ENCODE results near the gene ALOX5. TPM values are rescaled to one million over a fixed set of nuclear protein-coding genes. Genes with fewer than 3 reads are reported as not detected.

Gene ALOX5
- total RNA-seq, 1 donor from 2014 or later = 1.6 TPM

DNA sequence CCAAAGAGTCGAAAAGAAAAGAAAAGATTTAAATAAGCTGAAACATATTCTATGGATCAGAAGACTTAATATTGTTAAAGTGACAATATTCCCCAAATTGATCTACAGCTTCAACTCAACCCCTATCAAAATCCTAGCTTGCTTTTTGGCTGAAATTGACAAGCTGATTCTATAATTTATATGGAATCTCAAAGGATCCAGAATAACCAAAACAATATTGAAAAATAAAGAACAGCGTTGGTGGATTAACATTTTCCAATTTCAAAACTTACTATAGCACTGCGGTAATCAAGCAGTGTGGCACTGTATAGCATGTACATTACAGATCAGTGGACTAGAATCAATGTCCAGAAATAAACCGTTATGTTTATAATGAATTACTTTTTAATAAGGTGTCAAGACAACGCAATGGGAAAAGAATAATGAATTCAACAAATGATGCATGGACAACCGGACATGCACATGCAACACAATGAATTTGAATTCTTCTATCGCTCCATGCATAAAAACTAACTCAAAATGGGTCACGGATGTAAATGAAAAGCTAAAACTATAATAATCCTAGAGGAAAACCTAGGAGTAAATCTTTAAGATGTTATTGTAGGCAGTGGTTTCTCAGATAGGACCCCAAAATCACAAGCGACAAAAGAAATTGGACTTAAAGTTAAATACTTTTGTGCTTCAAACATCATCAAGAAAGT lies 1.6 kb upstream of the ALOX5 start:
- H3K79me2 ChIP-seq (ENCODE audit: low read depth) = no peaks in the 10 kb centered on the region
- DNase-seq (ENCODE audit: low spot score) = no peak
- Mint-ChIP-seq H3K4me3 (peak overlapping the region; percentile 84), H3K27ac (no peak overlapping the region), H3K36me3 (peaks cover 2% of the 10 kb centered on the region), H3K9me3 (peaks cover 2% of the 10 kb centered on the region), H3K4me1 (peaks cover 8% of the 10 kb centered on the region), H3K27me3 (ENCODE audit: insufficient read depth, low read depth) (peaks cover 46% of the 10 kb centered on the region)
- H3K9me3 ChIP-seq (ENCODE audit: low read depth) = no peaks in the 10 kb centered on the region
- H3K27me3 ChIP-seq = peaks cover 97% of the 10 kb centered on the region
- H3K4me2 ChIP-seq = no peak overlapping the region
- no peaks in the 10 kb centered on the region for H4K20me1 ChIP-seq (ENCODE audit: low read depth)
- H3K4me3 ChIP-seq = peak overlapping the region; percentile 60
- H3K9ac ChIP-seq = no peak overlapping the region
- no peak overlapping the region for H3K27ac ChIP-seq
- no peak overlapping the region for H2AFZ ChIP-seq (replicated peaks)
- peaks cover 4% of the 10 kb centered on the region for H3F3A ChIP-seq (ENCODE audit: low read depth)
- TF ChIP-seq EZH2 (IDR thresholded peaks at IDR 0.05) = no peak
- no peak for TF ChIP-seq EZH2phosphoT487 (IDR thresholded peaks at IDR 0.05)
- TF ChIP-seq, protein P1, sequence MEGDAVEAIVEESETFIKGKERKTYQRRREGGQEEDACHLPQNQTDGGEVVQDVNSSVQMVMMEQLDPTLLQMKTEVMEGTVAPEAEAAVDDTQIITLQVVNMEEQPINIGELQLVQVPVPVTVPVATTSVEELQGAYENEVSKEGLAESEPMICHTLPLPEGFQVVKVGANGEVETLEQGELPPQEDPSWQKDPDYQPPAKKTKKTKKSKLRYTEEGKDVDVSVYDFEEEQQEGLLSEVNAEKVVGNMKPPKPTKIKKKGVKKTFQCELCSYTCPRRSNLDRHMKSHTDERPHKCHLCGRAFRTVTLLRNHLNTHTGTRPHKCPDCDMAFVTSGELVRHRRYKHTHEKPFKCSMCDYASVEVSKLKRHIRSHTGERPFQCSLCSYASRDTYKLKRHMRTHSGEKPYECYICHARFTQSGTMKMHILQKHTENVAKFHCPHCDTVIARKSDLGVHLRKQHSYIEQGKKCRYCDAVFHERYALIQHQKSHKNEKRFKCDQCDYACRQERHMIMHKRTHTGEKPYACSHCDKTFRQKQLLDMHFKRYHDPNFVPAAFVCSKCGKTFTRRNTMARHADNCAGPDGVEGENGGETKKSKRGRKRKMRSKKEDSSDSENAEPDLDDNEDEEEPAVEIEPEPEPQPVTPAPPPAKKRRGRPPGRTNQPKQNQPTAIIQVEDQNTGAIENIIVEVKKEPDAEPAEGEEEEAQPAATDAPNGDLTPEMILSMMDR (IDR thresholded peaks at IDR 0.05) = no peak
- no peaks in the 10 kb centered on the region for H3K36me3 ChIP-seq
- H3K4me1 ChIP-seq = peaks cover 9% of the 10 kb centered on the region

DNA sequence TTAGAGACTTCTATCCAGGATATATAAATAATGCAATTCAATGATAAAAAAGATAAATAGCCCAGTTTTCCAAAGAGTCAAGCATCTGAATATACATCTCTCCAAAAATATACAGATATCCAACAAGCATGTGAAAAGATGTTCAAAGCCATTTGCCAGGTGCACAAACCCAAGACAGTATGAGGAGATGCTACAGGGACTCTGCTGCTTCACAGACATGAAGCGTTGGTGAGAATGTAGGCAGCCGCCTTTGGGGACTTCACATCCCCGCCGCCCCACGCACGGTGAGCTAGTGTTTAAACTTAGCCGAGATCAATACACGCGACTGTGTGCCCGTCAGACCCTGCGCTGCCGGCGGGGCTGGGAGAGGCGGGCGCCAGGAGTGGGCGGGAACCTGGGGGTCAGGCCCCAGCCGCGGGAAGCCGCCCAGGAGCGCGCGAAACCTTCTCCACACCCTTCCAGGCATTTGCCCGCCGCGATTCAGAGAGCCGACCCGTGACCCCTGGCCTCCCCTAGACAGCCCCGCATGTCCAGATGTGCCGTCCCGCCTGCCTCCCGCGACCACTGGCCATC lies 927 bp upstream of the ALOX5 start:
- Histone ChIP-seq H2AFZ (replicated peaks) (peak overlapping the region; percentile 97), H3F3A (ENCODE audit: low read depth) (peaks cover 4% of the 10 kb centered on the region), H3K4me2 (peak overlapping the region; percentile 95), H3K9ac (no peak overlapping the region), H3K4me1 (peaks cover 9% of the 10 kb centered on the region), H3K79me2 (ENCODE audit: low read depth) (no peaks in the 10 kb centered on the region), H3K9me3 (ENCODE audit: low read depth) (no peaks in the 10 kb centered on the region), H3K27ac (no peak overlapping the region), H4K20me1 (ENCODE audit: low read depth) (no peaks in the 10 kb centered on the region), H3K4me3 (peak overlapping the region; percentile 60), H3K27me3 (peaks cover 99% of the 10 kb centered on the region), H3K36me3 (no peaks in the 10 kb centered on the region)
- Mint-ChIP-seq H3K27ac (peak overlapping the region; percentile 24), H3K27me3 (ENCODE audit: insufficient read depth, low read depth) (peaks cover 46% of the 10 kb centered on the region), H3K36me3 (peaks cover 2% of the 10 kb centered on the region), H3K4me1 (peaks cover 8% of the 10 kb centered on the region), H3K4me3 (peak overlapping the region; percentile 84), H3K9me3 (peaks cover 2% of the 10 kb centered on the region)
- TF ChIP-seq EZH2 (IDR thresholded peaks at IDR 0.05) (peak; percentile 62), EZH2phosphoT487 (IDR thresholded peaks at IDR 0.05) (peak; percentile 49)
- TF ChIP-seq, protein P1 (IDR thresholded peaks at IDR 0.05) = no peak
- peak; percentile 54 for DNase-seq (ENCODE audit: low spot score)

DNA sequence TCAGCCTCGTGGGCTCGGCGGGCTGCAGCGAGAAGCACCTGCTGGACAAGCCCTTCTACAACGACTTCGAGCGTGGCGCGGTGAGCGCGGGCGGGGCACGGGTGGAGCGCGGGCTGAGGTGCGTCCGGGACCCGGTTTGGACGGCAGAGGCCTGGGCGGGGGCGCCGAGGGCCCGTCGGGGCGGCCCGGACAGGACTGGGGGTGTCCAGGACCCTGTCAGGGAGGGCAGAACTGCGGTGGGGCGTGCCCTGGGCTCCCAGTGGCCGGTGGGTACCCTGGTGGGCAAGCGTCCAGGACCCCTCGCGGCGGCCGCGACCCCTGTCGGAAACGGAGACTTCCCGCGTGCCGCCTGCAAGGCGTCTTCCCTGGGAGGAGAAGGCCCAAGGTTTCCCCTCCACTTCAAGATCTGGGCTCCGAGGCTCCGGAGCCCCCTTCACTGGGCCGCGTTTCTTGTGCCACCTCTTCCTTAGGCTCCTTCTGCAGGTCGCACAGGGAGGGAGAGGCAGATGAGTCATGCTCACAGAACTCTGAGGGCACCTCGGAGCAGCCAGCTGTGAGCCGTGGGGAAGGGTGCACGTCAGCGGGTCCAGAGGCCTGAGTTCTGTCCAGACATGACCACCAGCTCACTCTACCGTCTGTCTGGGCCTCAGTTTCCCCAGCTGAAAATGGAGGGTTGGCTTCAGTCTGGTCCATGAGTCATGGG lies 485 bp downstream of the ALOX5 start:
- H3K79me2 ChIP-seq (ENCODE audit: low read depth) = no peaks in the 10 kb centered on the region
- H3K4me3 ChIP-seq = peak overlapping the region; percentile 60
- peaks cover 9% of the 10 kb centered on the region for H3K4me1 ChIP-seq
- TF ChIP-seq, protein P1 (IDR thresholded peaks at IDR 0.05) = no peak
- TF ChIP-seq EZH2 (IDR thresholded peaks at IDR 0.05) = peak; percentile 63
- TF ChIP-seq EZH2phosphoT487 (IDR thresholded peaks at IDR 0.05) = peak; percentile 44
- no peak overlapping the region for H3K9ac ChIP-seq
- no peak for DNase-seq (ENCODE audit: low spot score)
- peaks cover 4% of the 10 kb centered on the region for H3F3A ChIP-seq (ENCODE audit: low read depth)
- peaks cover 86% of the 10 kb centered on the region for H3K27me3 ChIP-seq
- no peaks in the 10 kb centered on the region for H3K9me3 ChIP-seq (ENCODE audit: low read depth)
- H3K27ac ChIP-seq = no peak overlapping the region
- peak overlapping the region; percentile 97 for H2AFZ ChIP-seq (replicated peaks)
- peak overlapping the region; percentile 95 for H3K4me2 ChIP-seq
- Mint-ChIP-seq H3K4me3 (peak overlapping the region; percentile 82), H3K4me1 (peaks cover 8% of the 10 kb centered on the region), H3K27me3 (ENCODE audit: insufficient read depth, low read depth) (peaks cover 51% of the 10 kb centered on the region), H3K9me3 (peaks cover 2% of the 10 kb centered on the region), H3K27ac (no peak overlapping the region), H3K36me3 (peaks cover 2% of the 10 kb centered on the region)
- H4K20me1 ChIP-seq (ENCODE audit: low read depth) = no peaks in the 10 kb centered on the region
- H3K36me3 ChIP-seq = no peaks in the 10 kb centered on the region
